Activated CD4-positive, alpha-beta T cell treated with anti-CD3 and anti-CD28 coated beads for 24 hours (primary cell): Measurements from ENCODE around the gene RDH11.

Experiments
- DNase-seq, 2 donors: peaks; one replicate each; pipeline ENCODE4 v3.0.0-alpha.2; 2020; ENCODE audit warnings: low read depth in 2 of 2

The RDH11 gene

GRCh38 chr14:67650151-67650550 lies 45.4 kb downstream of the RDH11 start:
- no peak for DNase-seq

GRCh38 chr14:67646131-67646530 lies 49.4 kb downstream of the RDH11 start:
- DNase-seq: no peak

- no peak for DNase-seq
Observed at GRCh38 chr14:67645414-67645813, 50.1 kb downstream of the RDH11 start.

- DNase-seq: no peak
Observed at GRCh38 chr14:67644428-67644827, 51.1 kb downstream of the RDH11 start.

- DNase-seq: no peak
Observed at GRCh38 chr14:67643713-67644112, 51.9 kb downstream of the RDH11 start.

- no peak for DNase-seq
Observed at GRCh38 chr14:67641902-67642749, 53.4 kb downstream of the RDH11 start.

GRCh38 chr14:67641480-67641879 lies 54.1 kb downstream of the RDH11 start:
- no peak for DNase-seq

GRCh38 chr14:67638642-67639041 lies 56.9 kb downstream of the RDH11 start:
- DNase-seq: no peak

GRCh38 chr14:67636361-67636919 lies 59.1 kb downstream of the RDH11 start:
- DNase-seq: no peak

- DNase-seq: no peak
Observed at GRCh38 chr14:67633451-67634147, 62.0 kb downstream of the RDH11 start.

- DNase-seq: no peak
Observed at GRCh38 chr14:67630938-67631337, 64.6 kb downstream of the RDH11 start.

- no peak for DNase-seq
Observed at GRCh38 chr14:67630186-67630585, 65.4 kb downstream of the RDH11 start.

GRCh38 chr14:67627519-67627918 lies 68.0 kb downstream of the RDH11 start:
- no peak for DNase-seq
